GM12878 (cell line): Measurements from ENCODE around the gene SUFU. TPM values are rescaled to one million over a fixed set of nuclear protein-coding genes. Genes with fewer than 3 reads are reported as not detected.
A peak's percentile ranks its signal among the peaks of the same experiment; 100 is the strongest.

Experiments
- HDGF ChIP-seq: fragments of 450-650 bp; IDR thresholded peaks from 2 replicates; pipeline ENCODE4 v1.6.1; 2016; ENCODE audit warnings: antibody characterized with exemption
- KDM1A ChIP-seq: fragments of 200-600 bp; sonication (generic); IDR thresholded peaks from 2 replicates; pipeline ENCODE4 v1.6.1; 2016; ENCODE audit warnings: borderline replicate concordance
- KLF5 ChIP-seq: fragments of 450-650 bp; IDR thresholded peaks from 2 replicates; pipeline ENCODE4 v1.6.1; 2014; ENCODE audit warnings: mild to moderate bottlenecking; ENCODE audit not compliant: partially characterized antibody
- MTA2 ChIP-seq: fragments of 450-650 bp; IDR thresholded peaks from 2 replicates; pipeline ENCODE4 v1.6.1; 2016; ENCODE audit warnings: low read depth, mild to moderate bottlenecking, moderate library complexity
- NFYB ChIP-seq: IDR thresholded peaks from 2 replicates; pipeline ENCODE4 v1.6.1; 2011; ENCODE audit warnings: low read depth, mild to moderate bottlenecking, low read length, improper control_type of control experiment, moderate library complexity; ENCODE audit not compliant: insufficient read depth
- NR2F1 ChIP-seq: fragments of 450-650 bp; conservative IDR thresholded peaks from 2 replicates; pipeline ENCODE4 v1.6.1; 2017; ENCODE audit warnings: mild to moderate bottlenecking
- RELA ChIP-seq: fragments of 450-650 bp; IDR thresholded peaks from 2 replicates; pipeline ENCODE4 v1.8.0; 2014; ENCODE audit warnings: borderline replicate concordance; ENCODE audit not compliant: partially characterized antibody
- RUNX3 ChIP-seq: IDR thresholded peaks from 2 replicates; pipeline ENCODE4 v1.6.1; 2012; ENCODE audit warnings: low read length, inconsistent platforms
- polyA plus RNA-seq, 11 experiments: library from polyadenylated mRNA; depleted of rRNA in 4 of 11; unstranded in 6 of 11; stranded (reverse) in 5 of 11; fragments of >200 nt; fragmentation: Nextera tagmentation in 4 of 11; fragmentation: Illumina TruSeq in 1 of 11; extraction: Ambion mirVana in 4 of 11; extraction: Trizol in 1 of 11; gene quantifications; 1 replicate in 1 of 11; 2 replicates in 10 of 11; pipeline versions ENCODE4 v1.2.1 to v1.2.3, GENCODE V29; 2011 to 2016; ENCODE audit warnings: inconsistent platforms in 2 of 11, missing spikeins in 2 of 11, low read depth in 1 of 11
- total RNA-seq, 4 experiments: library from RNA; depleted of rRNA in 3 of 4; stranded (reverse); fragments of >200 nt in 3 of 4; fragmentation: Illumina TruSeq in 1 of 4; extraction: Trizol in 1 of 4; gene quantifications; 2 replicates each; pipeline versions ENCODE4 v1.2.1 to v1.2.3, GENCODE V29; 2013 to 2021
- TF ChIP-seq, protein P1 (sequence below): fragments of 450-650 bp; IDR thresholded peaks from 2 replicates; pipeline ENCODE4 v1.6.1; 2016; ENCODE audit warnings: mild to moderate bottlenecking
- TF ChIP-seq, protein P2 (sequence below): fragments of 450-650 bp; IDR thresholded peaks from 2 replicates; pipeline ENCODE4 v1.6.1; 2017; ENCODE audit warnings: low read depth, mild to moderate bottlenecking, moderate library complexity

The SUFU gene
- total and polyA plus RNA-seq, 10 of the 15 experiments (the other 5 are each of a cell fraction or from before 2014, with no cell fraction given) = 0.68 to 7.7 (median 2.4) TPM

- TF ChIP-seq, protein P1, sequence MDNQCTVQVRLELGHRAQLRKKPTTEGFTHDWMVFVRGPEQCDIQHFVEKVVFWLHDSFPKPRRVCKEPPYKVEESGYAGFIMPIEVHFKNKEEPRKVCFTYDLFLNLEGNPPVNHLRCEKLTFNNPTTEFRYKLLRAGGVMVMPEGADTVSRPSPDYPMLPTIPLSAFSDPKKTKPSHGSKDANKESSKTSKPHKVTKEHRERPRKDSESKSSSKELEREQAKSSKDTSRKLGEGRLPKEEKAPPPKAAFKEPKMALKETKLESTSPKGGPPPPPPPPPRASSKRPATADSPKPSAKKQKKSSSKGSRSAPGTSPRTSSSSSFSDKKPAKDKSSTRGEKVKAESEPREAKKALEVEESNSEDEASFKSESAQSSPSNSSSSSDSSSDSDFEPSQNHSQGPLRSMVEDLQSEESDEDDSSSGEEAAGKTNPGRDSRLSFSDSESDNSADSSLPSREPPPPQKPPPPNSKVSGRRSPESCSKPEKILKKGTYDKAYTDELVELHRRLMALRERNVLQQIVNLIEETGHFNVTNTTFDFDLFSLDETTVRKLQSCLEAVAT = 0 out of 2 replicates have a peak, but pooled peaks have one; percentile 46
- 0 out of 2 replicates have a peak, but pooled peaks have one; percentile 25 for TF ChIP-seq MTA2
- no peak for TF ChIP-seq KDM1A
- TF ChIP-seq KLF5 = no peak
- TF ChIP-seq, protein P2, sequence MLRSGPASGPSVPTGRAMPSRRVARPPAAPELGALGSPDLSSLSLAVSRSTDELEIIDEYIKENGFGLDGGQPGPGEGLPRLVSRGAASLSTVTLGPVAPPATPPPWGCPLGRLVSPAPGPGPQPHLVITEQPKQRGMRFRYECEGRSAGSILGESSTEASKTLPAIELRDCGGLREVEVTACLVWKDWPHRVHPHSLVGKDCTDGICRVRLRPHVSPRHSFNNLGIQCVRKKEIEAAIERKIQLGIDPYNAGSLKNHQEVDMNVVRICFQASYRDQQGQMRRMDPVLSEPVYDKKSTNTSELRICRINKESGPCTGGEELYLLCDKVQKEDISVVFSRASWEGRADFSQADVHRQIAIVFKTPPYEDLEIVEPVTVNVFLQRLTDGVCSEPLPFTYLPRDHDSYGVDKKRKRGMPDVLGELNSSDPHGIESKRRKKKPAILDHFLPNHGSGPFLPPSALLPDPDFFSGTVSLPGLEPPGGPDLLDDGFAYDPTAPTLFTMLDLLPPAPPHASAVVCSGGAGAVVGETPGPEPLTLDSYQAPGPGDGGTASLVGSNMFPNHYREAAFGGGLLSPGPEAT = no peak
- TF ChIP-seq RELA = no peak
- TF ChIP-seq HDGF = peak; percentile 56; the same call in 1 of the 2 replicates
- no peak for TF ChIP-seq NFYB
- TF ChIP-seq RUNX3 = no peak
- TF ChIP-seq NR2F1 = peak; percentile 61
These were observed 112.4 kb downstream of the SUFU start (continued) for GRCh38 chr10:102616066-102616770.
